ENCODE data around the gene PFKP. TPM values are rescaled to one million over a fixed set of nuclear protein-coding genes. Genes with fewer than 3 reads are reported as not detected.

PFKP gene
- total RNA-seq, 1 donor from 2014 or later: 150 TPM

GRCh38 chr10:3180355-3181025, 113.1 kb downstream of the PFKP start:
- H3K36me3 Mint-ChIP-seq (ENCODE audit: unreplicated experiment): no peaks in the 10 kb centered on the region
- H3K27me3 Mint-ChIP-seq (ENCODE audit: unreplicated experiment): peaks cover 18% of the 10 kb centered on the region
- H3K4me3 Mint-ChIP-seq (ENCODE audit: unreplicated experiment): no peak overlapping the region
- no peak overlapping the region for H3K27ac Mint-ChIP-seq (ENCODE audit: unreplicated experiment)
- DNase-seq (ENCODE audit: extremely low spot score, unreplicated experiment): no peak
- no peaks in the 10 kb centered on the region for H3K9me3 Mint-ChIP-seq (ENCODE audit: unreplicated experiment)
- TF ChIP-seq, protein P1, sequence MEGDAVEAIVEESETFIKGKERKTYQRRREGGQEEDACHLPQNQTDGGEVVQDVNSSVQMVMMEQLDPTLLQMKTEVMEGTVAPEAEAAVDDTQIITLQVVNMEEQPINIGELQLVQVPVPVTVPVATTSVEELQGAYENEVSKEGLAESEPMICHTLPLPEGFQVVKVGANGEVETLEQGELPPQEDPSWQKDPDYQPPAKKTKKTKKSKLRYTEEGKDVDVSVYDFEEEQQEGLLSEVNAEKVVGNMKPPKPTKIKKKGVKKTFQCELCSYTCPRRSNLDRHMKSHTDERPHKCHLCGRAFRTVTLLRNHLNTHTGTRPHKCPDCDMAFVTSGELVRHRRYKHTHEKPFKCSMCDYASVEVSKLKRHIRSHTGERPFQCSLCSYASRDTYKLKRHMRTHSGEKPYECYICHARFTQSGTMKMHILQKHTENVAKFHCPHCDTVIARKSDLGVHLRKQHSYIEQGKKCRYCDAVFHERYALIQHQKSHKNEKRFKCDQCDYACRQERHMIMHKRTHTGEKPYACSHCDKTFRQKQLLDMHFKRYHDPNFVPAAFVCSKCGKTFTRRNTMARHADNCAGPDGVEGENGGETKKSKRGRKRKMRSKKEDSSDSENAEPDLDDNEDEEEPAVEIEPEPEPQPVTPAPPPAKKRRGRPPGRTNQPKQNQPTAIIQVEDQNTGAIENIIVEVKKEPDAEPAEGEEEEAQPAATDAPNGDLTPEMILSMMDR (IDR thresholded peaks at IDR 0.05): no peak
- H3K4me1 Mint-ChIP-seq (ENCODE audit: unreplicated experiment): peaks cover 3% of the 10 kb centered on the region

DNA sequence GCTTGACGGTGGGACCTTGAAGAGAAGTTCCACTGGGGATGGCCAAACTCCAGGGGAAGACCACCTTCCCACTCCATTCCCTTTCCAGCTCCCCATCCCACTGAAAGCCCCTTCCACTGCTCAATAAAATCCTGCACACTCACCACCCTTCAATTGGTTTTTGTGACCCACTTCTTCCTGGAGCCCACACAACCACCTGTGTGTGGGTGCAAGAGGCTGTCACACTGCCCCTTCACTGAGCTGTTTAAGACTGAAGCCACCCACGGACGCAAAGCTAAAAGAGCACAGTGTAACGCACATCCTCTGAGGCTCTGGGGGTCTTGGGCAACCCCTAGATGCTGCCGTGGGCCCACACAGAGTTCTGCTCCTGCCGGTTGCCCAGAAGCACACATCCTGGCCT, 118.0 kb downstream of the PFKP start:
- no peak for DNase-seq (ENCODE audit: extremely low spot score, unreplicated experiment)
- peaks cover 8% of the 10 kb centered on the region for H3K27me3 Mint-ChIP-seq (ENCODE audit: unreplicated experiment)
- H3K4me3 Mint-ChIP-seq (ENCODE audit: unreplicated experiment): no peak overlapping the region
- H3K9me3 Mint-ChIP-seq (ENCODE audit: unreplicated experiment): no peaks in the 10 kb centered on the region
- peaks cover 3% of the 10 kb centered on the region for H3K4me1 Mint-ChIP-seq (ENCODE audit: unreplicated experiment)
- H3K36me3 Mint-ChIP-seq (ENCODE audit: unreplicated experiment): no peaks in the 10 kb centered on the region
- H3K27ac Mint-ChIP-seq (ENCODE audit: unreplicated experiment): no peak overlapping the region
- TF ChIP-seq, protein P1 (IDR thresholded peaks at IDR 0.05): no peak

- Mint-ChIP-seq H3K27ac (ENCODE audit: unreplicated experiment) (no peak overlapping the region), H3K4me1 (ENCODE audit: unreplicated experiment) (peaks cover 3% of the 10 kb centered on the region), H3K4me3 (ENCODE audit: unreplicated experiment) (no peak overlapping the region), H3K9me3 (ENCODE audit: unreplicated experiment) (no peaks in the 10 kb centered on the region), H3K27me3 (ENCODE audit: unreplicated experiment) (peaks cover 8% of the 10 kb centered on the region), H3K36me3 (ENCODE audit: unreplicated experiment) (no peaks in the 10 kb centered on the region)
- TF ChIP-seq, protein P1 (IDR thresholded peaks at IDR 0.05): no peak
- DNase-seq (ENCODE audit: extremely low spot score, unreplicated experiment): no peak
These were observed 119.0 kb downstream of the PFKP start for GRCh38 chr10:3186368-3186767.

Other genes starting within 250 kb of the PFKP start
- gene PITRM1, start 105.2 kb downstream of the PFKP start, total RNA-seq: 76.5 and 78.7 TPM in 2 replicates